K562 (cell line): ENCODE results near the gene ERGIC1.

ENCODE experiments used
- ARID4B ChIP-seq: sonication (generic); formaldehyde crosslinking; IDR thresholded peaks from 2 replicates; pipeline ENCODE4 v1.8.0; 2022; ENCODE audit warnings: mild to moderate bottlenecking, missing genetic modification reagents
- CTCF ChIP-seq, 3 experiments: IDR thresholded peaks in 2 of 3; conservative IDR thresholded peaks in 1 of 3; 2 replicates each; pipeline ENCODE4 v1.5.1; 2011 to 2012; ENCODE audit warnings: low read length in 3 of 3, mild to moderate bottlenecking in 3 of 3, control low read depth in 2 of 3, improper control_type of control experiment in 1 of 3, inconsistent platforms in 1 of 3, low read depth in 1 of 3, mixed read lengths in 1 of 3, moderate library complexity in 1 of 3; ENCODE audit not compliant: insufficient read depth in 2 of 3
- KLF10 ChIP-seq: fragments of 250-450 bp; sonication (Bioruptor Pico); IDR thresholded peaks from 2 replicates; pipeline ENCODE4 v1.6.1; 2021; ENCODE audit warnings: matching md5 sums
- POLR2A ChIP-seq: fragments of 450-650 bp; conservative IDR thresholded peaks from 2 replicates; pipeline ENCODE4 v1.6.1; 2016
- POU5F1 ChIP-seq: fragments of 150-350 bp; IDR thresholded peaks from 2 replicates; pipeline ENCODE4 v1.6.1; 2014; ENCODE audit warnings: borderline replicate concordance, low read length, low read depth, mild to moderate bottlenecking; ENCODE audit not compliant: partially characterized antibody
- SMARCA5 ChIP-seq: fragments of 450-650 bp; IDR thresholded peaks from 2 replicates; pipeline ENCODE4 v1.6.1; 2016
- SRSF1 ChIP-seq: fragments of 200-400 bp; formaldehyde crosslinking; IDR thresholded peaks from 2 replicates; pipeline ENCODE4 v1.6.1; 2017; ENCODE audit warnings: mild to moderate bottlenecking, low read depth, low read length, moderate library complexity
- USF1 ChIP-seq: sonication (generic); formaldehyde crosslinking; IDR thresholded peaks from 2 replicates; pipeline ENCODE4 v1.9.0; 2022; ENCODE audit warnings: mild to moderate bottlenecking, missing genetic modification reagents

GRCh38 chr5:172854451-172854871, 20.4 kb downstream of the ERGIC1 start:
- TF ChIP-seq SMARCA5, result no peak
- TF ChIP-seq CTCF (IDR thresholded peaks at IDR 0.05 in 2 of 3, conservative IDR thresholded peaks at IDR 0.05 in 1 of 3; ENCODE audit: insufficient read depth in 2 of 3, low read depth in 1 of 3, low read length in 3 of 3), result no peak
- no peak for TF ChIP-seq ARID4B
- TF ChIP-seq POU5F1, result no peak
- TF ChIP-seq KLF10 (CRISPR knock-in tag), result no peak
- no peak for TF ChIP-seq POLR2A
- TF ChIP-seq USF1 (CRISPR knock-in tag), result no peak
- TF ChIP-seq SRSF1, result no peak
